Measurements from ENCODE around the gene HPCA. TPM values are rescaled to one million over a fixed set of nuclear protein-coding genes. Genes with fewer than 3 reads are reported as not detected.
A peak's percentile ranks its signal among the peaks of the same experiment; 100 is the strongest.

The HPCA gene
- total RNA-seq, 1 experiment from 2014 or later: not detected

DNA sequence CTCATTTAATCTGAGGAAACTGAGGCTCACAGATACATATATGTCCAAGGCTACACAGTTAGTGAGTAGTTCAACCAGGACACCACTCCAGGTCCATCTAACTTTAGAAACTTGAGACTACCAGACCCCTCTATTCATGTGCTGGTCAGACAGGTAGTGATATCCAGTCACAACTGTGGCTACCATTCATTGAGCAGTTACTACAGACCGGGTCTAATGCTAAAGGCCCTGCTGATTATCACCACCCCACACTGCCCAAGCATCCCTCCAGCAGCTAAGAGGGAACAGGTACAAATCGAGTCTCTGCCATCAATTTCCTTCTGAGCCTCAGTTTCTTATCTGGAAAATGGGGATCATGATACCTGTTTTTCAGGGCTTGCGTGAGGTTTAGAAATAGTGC lies 5.3 kb downstream of the HPCA start:
- intact Hi-C loops (cut with micrococcal nuclease; ENCODE audit: unreplicated experiment): no loop called here
- H3K4me3 Mint-ChIP-seq (ENCODE audit: low read depth, unreplicated experiment): peak overlapping the region; percentile 74
- no peaks in the 10 kb centered on the region for H3K9me3 Mint-ChIP-seq (ENCODE audit: low read depth, unreplicated experiment)
- peaks cover 30% of the 10 kb centered on the region for H3K36me3 Mint-ChIP-seq (ENCODE audit: insufficient read depth, unreplicated experiment)
- peaks cover 71% of the 10 kb centered on the region for H3K27me3 Mint-ChIP-seq (ENCODE audit: unreplicated experiment)
- TF ChIP-seq, protein P1, sequence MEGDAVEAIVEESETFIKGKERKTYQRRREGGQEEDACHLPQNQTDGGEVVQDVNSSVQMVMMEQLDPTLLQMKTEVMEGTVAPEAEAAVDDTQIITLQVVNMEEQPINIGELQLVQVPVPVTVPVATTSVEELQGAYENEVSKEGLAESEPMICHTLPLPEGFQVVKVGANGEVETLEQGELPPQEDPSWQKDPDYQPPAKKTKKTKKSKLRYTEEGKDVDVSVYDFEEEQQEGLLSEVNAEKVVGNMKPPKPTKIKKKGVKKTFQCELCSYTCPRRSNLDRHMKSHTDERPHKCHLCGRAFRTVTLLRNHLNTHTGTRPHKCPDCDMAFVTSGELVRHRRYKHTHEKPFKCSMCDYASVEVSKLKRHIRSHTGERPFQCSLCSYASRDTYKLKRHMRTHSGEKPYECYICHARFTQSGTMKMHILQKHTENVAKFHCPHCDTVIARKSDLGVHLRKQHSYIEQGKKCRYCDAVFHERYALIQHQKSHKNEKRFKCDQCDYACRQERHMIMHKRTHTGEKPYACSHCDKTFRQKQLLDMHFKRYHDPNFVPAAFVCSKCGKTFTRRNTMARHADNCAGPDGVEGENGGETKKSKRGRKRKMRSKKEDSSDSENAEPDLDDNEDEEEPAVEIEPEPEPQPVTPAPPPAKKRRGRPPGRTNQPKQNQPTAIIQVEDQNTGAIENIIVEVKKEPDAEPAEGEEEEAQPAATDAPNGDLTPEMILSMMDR (IDR thresholded peaks at IDR 0.05; ENCODE audit: unreplicated experiment): no peak
- no TSS peak for BruUV-seq (replicated peaks)
- CTCF ChIA-PET: no interaction called here
- no peak for DNase-seq
- no peak overlapping the region for H3K27ac Mint-ChIP-seq (ENCODE audit: unreplicated experiment)
- peaks cover 14% of the 10 kb centered on the region for H3K4me1 Mint-ChIP-seq (ENCODE audit: low read depth, unreplicated experiment)

DNA sequence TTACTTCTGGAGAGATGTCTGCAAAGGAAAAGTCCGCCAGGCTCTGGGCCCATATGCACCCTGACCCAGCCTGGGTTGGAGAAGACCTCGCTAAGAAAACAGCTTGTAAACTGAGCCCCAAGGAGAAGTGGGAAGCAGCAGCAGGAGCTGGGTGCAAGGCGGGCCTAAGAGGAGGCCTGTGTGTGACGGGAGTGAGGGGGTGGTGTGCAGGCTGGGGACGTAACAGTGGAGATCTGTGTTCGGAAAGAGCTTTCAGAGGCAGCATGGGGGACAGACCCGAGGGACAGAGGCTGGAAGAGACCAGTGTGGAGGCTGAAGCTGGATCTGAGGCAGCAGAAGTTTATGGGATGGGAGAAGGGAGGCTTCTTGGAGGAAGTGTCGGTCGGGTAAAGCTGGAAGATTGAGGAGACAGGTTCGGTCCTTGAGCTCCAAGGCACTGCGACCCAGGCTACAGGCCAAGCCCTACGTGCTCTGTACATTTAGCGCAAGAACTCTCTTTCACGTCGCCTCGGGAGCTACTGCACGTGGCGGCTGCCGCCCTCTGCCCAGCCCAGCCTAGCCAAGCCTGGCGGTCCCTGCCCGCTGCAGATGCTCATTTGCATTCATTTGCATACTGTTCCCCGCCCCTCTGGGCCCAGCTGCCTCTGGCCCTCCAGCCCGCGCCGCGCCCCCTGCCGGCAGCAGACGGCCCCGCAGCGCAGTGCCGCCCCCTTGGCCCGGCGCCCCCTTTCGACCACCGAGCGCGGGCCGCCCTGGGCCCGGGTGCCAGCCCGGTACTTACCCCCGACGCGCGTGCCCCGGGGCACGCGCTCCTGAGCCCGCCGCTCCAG lies 6.3 kb downstream of the HPCA start:
- peak; percentile 65 for DNase-seq
- TF ChIP-seq, protein P1 (IDR thresholded peaks at IDR 0.05; ENCODE audit: unreplicated experiment): peak; percentile 95
- CTCF ChIA-PET: interaction anchor here (0.6 to 1.2 kb wide), 3 partner anchors 14 to 302 kb away, joined by 3 to 10 read pairs (median 5); no protein-coding TSS in a partner anchor
- BruUV-seq (replicated peaks): no TSS peak
- H3K27ac Mint-ChIP-seq (ENCODE audit: unreplicated experiment): peak overlapping the region; percentile 31
- H3K36me3 Mint-ChIP-seq (ENCODE audit: insufficient read depth, unreplicated experiment): peaks cover 29% of the 10 kb centered on the region
- H3K4me3 Mint-ChIP-seq (ENCODE audit: low read depth, unreplicated experiment): peak overlapping the region; percentile 74
- intact Hi-C loops (cut with micrococcal nuclease; ENCODE audit: unreplicated experiment): no loop called here
- H3K27me3 Mint-ChIP-seq (ENCODE audit: unreplicated experiment): peaks cover 61% of the 10 kb centered on the region
- no peaks in the 10 kb centered on the region for H3K9me3 Mint-ChIP-seq (ENCODE audit: low read depth, unreplicated experiment)
- H3K4me1 Mint-ChIP-seq (ENCODE audit: low read depth, unreplicated experiment): peaks cover 16% of the 10 kb centered on the region

DNA sequence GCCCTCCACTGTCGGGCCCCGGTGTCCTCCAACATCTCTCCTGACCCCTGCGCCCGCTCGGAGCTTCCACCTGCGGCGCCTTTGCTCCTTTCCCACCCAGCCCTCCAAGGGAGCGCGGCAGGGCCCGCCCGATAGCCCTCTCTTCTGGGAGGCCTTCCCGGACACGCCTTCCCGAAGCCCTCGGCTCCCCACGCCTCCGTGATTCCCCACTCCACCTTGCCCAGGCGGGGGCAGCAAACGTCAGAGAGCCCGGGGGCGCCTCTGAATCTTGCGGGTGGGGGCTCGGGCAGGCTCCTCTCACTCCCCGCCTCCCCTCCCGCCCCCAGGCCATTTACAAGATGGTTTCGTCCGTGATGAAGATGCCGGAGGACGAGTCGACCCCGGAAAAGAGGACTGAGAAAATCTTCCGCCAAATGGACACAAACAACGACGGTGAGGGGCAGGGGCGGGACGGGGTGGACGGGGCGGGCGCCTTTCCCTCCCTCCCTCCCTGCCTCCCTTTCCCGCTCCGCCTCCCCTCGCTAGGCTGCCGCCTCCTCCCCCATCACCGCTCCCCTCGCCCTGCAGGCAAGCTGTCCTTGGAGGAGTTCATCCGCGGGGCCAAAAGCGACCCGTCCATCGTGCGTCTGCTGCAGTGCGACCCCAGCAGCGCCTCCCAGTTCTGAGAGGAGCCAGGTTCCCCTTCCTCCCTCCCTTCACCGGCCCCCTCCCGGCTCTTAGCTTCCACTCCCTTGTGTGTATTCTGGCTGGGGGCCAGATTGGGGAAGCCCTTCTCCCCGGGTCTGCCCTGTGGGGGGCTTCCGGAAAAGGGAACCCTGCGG lies 7.1 kb downstream of the HPCA start:
- intact Hi-C loops (cut with micrococcal nuclease; ENCODE audit: unreplicated experiment): no loop called here
- Mint-ChIP-seq H3K27me3 (ENCODE audit: unreplicated experiment) (peaks cover 53% of the 10 kb centered on the region), H3K36me3 (ENCODE audit: insufficient read depth, unreplicated experiment) (peaks cover 29% of the 10 kb centered on the region), H3K27ac (ENCODE audit: unreplicated experiment) (peak overlapping the region; percentile 31), H3K4me3 (ENCODE audit: low read depth, unreplicated experiment) (peak overlapping the region; percentile 74), H3K4me1 (ENCODE audit: low read depth, unreplicated experiment) (peaks cover 16% of the 10 kb centered on the region), H3K9me3 (ENCODE audit: low read depth, unreplicated experiment) (no peaks in the 10 kb centered on the region)
- TF ChIP-seq, protein P1 (IDR thresholded peaks at IDR 0.05; ENCODE audit: unreplicated experiment): peak; percentile 18
- CTCF ChIA-PET: interaction anchor here (0.5 to 1.2 kb wide), 4 partner anchors 14 to 303 kb away, joined by 3 to 10 read pairs (median 5); no protein-coding TSS in a partner anchor
- BruUV-seq (replicated peaks): no TSS peak
- peak; percentile 42 for DNase-seq

DNA sequence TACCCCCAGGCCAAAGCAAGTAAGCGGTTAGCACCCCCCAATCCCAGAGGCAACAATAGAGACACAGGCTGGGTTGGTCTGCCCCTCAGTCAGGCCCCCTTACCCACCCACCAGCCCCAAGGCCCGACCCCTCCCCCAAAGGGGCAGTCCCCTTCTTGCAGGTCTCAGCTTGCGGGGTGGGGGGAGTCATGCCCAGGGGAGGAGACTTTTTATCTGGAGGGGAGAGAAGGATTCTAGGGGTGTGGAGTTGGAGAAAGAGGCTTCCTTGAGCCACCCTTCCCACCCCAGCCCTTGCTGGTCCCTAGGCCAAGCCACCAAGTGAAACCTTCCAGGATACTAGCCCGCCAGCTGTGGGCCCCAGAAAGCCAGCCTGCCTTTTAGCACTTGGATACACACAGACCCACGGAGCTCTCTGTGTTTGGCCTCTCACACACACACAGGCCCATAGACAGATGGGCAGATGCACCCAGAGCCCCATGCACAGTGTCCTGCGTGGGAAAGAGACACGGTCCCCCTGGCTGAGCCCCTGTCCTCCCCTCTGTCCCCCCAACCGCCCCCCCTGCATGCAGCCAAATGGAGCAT lies 7.8 kb downstream of the HPCA start:
- Mint-ChIP-seq H3K4me3 (ENCODE audit: low read depth, unreplicated experiment) (peak overlapping the region; percentile 74), H3K4me1 (ENCODE audit: low read depth, unreplicated experiment) (peaks cover 16% of the 10 kb centered on the region), H3K9me3 (ENCODE audit: low read depth, unreplicated experiment) (no peaks in the 10 kb centered on the region), H3K27ac (ENCODE audit: unreplicated experiment) (no peak overlapping the region), H3K27me3 (ENCODE audit: unreplicated experiment) (peaks cover 46% of the 10 kb centered on the region), H3K36me3 (ENCODE audit: insufficient read depth, unreplicated experiment) (peaks cover 29% of the 10 kb centered on the region)
- no peak for DNase-seq
- CTCF ChIA-PET: interaction anchor here (0.5 kb wide), 1 partner anchor 111 kb away, joined by 5 read pairs; no protein-coding TSS in a partner anchor
- TF ChIP-seq, protein P1 (IDR thresholded peaks at IDR 0.05; ENCODE audit: unreplicated experiment): no peak
- intact Hi-C loops (cut with micrococcal nuclease; ENCODE audit: unreplicated experiment): no loop called here
- BruUV-seq (replicated peaks): no TSS peak
